HG03103 (cell line): ENCODE data around the gene SOCS1.
"Not testable (repeated sequence)": the region's sequence is repeated elsewhere in the genome, so short reads cannot be mapped to it uniquely, and the experiment has no call there.

Experiments used
- ATAC-seq: cut with Tn5 transposase; IDR thresholded peaks from one replicate; pipeline ENCODE4 v1.9.1; 2021; ENCODE audit warnings: low read depth; ENCODE audit not compliant: unreplicated experiment

SOCS1 gene

GRCh38 chr16:11231367-11231970 lies 24.5 kb downstream of the SOCS1 start:
- no peak for ATAC-seq

DNA sequence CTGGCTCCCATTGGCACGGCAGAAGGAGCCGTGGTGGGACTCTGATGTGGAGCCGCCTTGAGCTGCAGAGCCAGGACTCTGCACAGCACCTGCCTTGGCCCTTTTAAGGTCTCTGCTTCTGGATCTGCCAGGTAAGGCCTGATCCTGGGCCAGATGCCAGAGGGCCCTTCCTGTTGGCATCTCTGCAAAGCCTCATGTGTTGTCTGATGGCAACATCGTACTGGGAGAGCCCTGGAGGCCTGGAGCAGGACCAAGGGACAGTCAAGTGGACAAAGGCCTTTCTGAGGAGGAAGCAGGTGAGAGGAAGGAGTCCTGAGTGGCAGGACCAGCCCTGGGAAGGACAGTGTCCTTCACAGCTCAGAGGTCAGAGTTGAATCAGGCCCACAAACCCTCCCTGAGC lies 26.1 kb downstream of the SOCS1 start:
- no peak for ATAC-seq

DNA sequence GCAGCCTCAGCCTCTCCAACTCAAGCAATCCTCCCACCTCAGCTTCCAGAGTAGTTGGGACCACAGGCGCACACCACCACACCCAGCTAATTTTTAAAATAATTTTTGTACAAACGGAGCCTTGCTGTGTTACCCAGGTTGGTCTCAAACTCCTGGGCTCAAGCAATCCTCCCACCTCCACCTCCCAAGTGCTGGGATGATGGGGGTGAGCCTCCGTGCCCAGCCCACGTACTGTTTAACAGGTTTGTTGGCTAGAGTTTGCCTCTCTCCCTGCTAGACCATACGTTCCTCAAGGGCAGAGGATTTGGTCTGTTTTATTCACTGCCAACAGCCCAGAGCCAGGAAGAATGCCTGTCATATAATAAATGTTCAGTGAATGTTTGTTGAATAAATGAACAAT lies 26.6 kb downstream of the SOCS1 start:
- ATAC-seq, result no peak

DNA sequence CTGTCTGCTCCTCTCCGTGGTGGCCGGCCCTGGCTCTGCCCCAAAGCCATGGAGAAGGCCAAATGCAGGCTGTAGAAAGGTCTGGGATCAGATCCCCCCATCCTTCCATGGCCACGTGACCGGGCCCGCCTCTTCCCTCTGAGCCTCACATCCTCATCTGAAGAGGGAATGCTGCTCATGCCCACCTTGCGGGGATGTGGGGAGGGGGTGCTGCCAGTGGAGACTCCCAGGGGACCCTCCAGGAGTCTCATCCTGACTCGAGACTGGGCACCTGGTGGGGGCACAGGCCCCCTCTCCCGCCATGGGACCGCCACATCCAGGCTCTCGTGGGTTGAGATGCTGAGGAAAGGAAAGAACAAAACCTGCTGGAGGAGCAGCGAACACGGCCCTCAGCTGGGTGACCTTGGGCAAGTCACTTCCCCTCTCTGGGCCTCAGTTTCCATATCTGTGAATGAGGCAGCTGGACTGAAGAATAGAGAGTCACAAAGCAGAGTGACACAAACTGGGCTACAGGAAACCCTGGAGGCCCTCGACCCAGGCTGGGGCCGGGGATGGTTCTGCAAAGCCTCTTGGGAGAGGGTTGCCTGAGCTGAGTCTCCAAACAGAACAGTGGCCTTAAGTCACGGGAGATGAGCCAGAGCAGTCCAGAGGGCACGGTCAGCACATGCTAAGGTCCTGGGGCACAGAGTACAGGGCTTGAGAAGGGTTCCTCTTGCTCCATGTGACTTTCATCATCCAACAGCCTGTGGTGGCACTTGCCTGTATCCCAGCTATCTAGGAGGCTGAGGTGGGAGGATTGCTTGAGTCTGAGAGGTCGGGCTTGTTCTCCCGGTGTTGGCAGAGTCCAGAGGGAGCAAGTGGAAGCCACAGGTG lies 30.1 kb downstream of the SOCS1 start:
- ATAC-seq, result no peak

GRCh38 chr16:11224894-11225676 lies 30.9 kb downstream of the SOCS1 start:
- peak; percentile 84 for ATAC-seq

DNA sequence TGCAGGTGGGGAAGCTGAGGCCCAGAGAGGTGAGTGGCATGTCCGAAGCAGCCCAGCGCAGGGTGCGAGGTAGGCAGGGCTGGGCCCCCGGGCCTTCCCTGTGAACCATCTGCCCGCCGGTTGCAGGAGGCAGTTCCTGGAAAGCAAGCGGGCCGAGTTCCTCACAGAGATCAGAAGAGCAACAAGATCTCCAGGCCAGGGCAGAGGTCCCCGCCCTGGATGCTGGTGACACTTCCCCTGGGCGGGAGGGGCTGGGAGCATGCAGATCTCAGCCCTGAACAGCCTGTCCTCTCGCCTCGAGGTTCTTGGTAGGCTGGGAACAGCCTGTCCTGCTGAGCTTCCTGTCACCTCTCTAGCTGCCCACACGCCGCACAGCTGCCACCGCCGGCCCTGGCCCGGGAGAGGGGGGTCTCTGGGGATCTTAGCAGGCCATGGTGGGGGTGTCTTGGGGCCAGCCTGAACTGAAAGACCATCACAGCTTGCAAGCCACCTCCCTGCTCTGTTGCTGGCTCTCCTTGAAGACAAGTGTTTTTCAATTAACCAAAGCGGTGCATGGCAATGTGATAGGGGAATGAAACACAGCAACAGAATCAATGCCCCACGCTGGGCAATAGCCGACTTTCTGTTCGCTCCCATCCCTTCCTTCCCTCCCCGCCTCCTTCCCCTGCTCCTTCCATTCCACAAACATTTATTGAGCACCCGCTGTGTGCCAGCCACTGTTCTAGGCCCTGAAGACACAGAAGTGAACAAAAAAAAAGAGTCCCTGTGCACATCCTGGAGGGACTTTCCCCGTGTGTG lies 31.7 kb downstream of the SOCS1 start:
- ATAC-seq, result peak; percentile 39

DNA sequence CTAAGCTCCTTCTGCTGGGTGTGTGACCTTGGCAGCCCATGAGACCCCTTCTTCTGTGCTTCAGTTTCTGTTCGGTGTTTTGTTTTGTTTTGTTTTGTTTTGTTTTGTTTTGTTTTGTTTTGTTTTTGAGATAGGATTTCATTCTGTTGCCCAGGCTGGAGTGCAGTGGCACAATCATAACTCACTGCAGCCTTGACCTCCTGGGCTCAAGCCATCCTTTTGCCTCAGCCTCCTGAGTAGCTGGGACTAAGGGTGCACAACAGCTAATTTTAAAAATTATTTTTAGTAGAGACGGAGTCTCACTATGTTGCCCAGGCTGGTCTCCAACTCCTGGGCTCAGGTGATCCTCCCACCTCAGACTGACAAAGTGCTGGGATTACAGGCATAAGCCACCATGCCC lies 35.5 kb downstream of the SOCS1 start:
- ATAC-seq, result not testable (repeated sequence)

DNA sequence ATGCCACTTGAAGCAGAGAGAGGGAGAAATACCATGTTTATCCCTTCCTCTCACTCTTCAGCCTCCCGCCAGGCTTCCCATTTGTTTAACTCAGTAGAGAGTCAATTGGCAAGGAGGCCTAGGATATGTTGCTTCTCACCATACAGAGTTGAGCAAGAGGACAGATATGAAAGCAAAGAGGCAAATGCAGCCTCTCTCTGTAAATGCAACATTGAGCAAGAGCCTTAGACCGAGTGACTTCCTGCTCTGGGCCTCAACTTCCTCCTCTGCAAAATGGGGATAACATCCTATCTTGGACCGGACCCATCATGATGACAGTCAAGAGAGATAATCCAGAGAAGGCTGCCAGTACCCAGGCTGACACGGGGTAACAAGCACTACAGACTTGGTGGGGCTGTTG lies 36.8 kb downstream of the SOCS1 start:
- no peak for ATAC-seq

DNA sequence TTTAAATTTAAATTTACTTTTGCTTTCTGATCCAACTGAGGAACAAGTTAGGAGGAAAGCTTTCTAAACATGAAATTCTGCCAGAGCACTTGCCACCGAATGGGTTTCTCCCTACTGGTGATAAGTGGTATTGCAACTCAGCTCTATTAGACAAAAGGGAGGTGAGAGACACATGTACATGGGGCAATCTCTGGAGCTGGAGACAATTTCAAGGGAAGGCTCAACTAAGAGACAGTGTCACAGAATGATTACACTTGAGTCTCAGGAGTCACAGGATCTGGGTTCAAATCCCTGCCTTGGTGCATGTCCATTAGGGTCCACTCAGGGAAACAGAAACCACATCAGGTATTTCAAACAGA lies 37.4 kb downstream of the SOCS1 start:
- ATAC-seq, result no peak

GRCh38 chr16:11217651-11218603 lies 38.1 kb downstream of the SOCS1 start:
- ATAC-seq, result no peak

GRCh38 chr16:11215935-11216556 lies 40.0 kb downstream of the SOCS1 start:
- no peak for ATAC-seq

DNA sequence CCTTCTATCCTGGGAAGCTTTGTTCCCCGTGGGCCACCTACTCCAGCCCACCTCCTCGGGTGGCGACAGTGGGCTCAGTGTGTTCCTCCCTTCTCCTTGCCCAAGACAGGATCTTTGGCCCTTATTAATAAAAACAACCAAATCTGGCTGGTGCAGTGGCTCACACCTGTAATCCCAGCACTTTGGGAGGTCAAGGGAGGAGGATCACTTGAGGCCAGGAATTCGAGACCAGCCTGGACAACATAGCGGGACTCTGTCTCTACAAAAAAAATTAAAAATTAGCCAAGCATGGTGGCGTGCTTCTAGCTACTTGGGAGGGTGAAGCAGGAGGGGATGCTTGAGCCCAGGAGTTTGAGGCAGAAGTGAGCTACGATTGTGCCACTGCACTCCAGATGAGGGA lies 42.2 kb downstream of the SOCS1 start:
- no peak for ATAC-seq

DNA sequence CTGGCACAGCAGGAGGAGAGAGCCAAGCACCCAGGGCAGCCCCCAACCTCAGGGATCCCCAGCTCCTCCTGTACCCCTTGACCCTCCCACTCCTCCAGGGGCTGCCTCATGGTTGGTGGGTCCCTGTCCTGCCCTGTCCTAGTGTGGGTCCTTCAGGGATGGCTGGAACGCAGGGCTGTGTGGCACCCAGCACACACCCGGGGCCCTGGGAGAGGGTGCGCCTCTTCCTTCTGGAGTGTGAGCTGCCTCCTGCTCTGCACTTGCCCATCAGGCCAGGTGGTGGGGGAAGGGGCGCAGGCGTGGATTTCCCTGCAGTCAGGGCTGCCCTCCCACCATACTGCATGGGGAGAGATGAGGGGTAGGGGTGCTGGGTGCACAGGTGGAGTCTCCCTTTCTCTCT lies 42.6 kb downstream of the SOCS1 start:
- no peak for ATAC-seq

DNA sequence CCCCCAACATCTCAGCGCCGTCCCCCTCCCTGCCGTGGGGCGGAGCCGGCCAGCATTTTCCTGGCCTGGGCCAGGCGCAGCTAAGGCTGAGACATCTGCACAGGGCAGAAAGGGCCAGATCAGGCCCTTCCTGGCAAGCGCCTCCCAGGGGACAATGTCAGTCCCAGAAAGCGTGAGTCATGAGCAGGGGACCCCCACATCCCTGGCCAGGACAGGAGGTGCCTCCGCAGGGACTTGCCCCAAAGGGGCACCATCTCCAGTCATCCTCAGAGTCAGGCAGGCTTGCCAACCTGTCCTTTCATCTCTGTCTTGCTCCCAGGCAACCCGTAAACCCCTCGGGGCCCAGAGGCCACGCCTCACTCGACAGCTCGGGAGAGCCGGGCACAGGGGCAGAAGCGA lies 43.2 kb downstream of the SOCS1 start:
- ATAC-seq, result no peak

DNA sequence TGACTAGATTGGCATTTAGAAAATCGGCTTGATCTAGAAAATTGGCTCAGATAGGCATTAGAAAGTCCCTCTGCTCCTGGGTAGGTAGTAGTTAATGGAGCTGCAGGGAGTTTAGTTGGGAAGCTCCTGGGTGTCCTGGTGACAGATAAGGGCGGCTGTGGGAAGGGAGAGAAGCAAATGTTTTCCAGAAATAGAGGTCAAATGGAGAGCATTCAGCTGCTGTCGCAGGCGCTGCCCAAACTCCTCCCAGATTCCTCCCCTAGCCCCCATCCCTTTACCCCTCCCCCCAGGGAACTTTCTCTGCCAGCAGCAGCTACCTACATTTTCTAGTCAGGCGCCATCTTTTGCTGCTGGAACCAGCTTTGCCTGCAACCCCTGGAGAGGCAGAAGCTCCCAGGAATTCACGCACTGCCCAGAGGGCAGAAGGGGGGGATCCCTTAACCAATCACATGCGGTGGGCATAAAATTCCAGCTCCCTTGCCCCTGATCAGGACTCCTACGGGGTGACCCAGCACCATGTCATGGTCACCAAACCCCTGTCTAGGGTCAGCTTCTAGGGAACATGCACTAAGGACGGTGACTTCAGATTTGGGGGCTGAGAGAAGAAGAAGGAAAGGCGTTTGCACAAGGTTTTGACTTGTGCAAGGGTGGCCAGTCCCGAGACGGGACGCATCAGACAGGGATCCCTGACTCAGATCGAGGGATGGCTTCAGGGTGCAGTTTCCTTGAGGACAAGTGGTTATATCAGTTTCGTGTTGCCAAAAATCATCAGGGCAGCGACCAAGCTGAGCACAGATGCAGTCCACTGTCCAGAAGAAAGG lies 43.8 kb downstream of the SOCS1 start:
- no peak for ATAC-seq

GRCh38 chr16:11211061-11211976 lies 44.7 kb downstream of the SOCS1 start:
- ATAC-seq, result no peak

DNA sequence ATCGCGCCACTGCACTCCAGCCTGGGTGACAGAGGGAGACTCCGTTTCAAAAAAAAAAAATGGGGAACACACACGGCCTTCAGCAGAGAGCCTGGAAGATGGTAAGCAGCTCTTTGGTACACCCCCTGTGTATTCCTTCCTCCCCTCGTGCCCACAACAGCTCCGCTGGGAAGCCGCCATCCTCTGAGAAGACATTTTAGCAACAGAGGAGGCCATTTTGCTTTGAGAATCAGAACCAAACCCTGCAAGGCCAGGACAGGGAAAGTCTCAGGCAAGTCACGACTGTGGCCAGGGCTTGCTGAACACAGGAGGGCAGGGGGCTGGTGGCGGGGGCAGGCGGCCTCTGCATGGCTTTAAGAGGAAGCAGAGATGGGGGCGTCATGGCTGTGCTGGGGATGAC lies 45.7 kb downstream of the SOCS1 start:
- ATAC-seq, result no peak
